IMR-90 (cell line): ENCODE data around the gene OSBPL1A. TPM values are rescaled to one million over a fixed set of nuclear protein-coding genes. Genes with fewer than 3 reads are reported as not detected.

Experiments
- ATAC-seq: fragments of 200-7000 bp; cut with Tn5 transposase; 2 replicates; pipeline ENCODE4 v1.9.1; 2020; ENCODE audit warnings: low read depth, mild to moderate bottlenecking, moderate library complexity
- BruUV-seq: library from RNA; stranded (reverse); fragments of 400-500 nt; replicated peaks from 2 replicates; lab custom pipeline; 2021; lab: Mats Ljungman, UMichigan
- CTCF ChIA-PET: fragments of 300-600 bp; formaldehyde crosslinking; extraction: SDS; loops from one replicate; lab custom pipeline; 2021; ENCODE audit warnings: antibody characterized with exemption; lab: Yijun Ruan, JAX
- POLR2A ChIA-PET: fragments of 300-600 bp; sonication (Branson Sonifier 250); formaldehyde crosslinking; loops from one replicate; lab custom pipeline; 2022; ENCODE audit warnings: antibody characterized with exemption; ENCODE audit not compliant: unreplicated experiment; lab: Charles Lee
- DNase-seq: peaks from one replicate; pipeline ENCODE4 v3.0.0; 2013
- H2AFZ ChIP-seq: replicated peaks from 2 replicates; pipeline ENCODE3; 2013; ENCODE audit warnings: low read length, mild to moderate bottlenecking; ENCODE audit not compliant: poor library complexity
- H2AK5ac ChIP-seq: 2 replicates; pipeline ENCODE4 v1.6.1; 2013; ENCODE audit warnings: low read depth, low read length, inconsistent platforms
- H2AK9ac ChIP-seq: replicated peaks from 2 replicates; pipeline ENCODE3; 2013; ENCODE audit warnings: mild to moderate bottlenecking, low read depth, low read length, moderate library complexity; ENCODE audit not compliant: poor library complexity
- H2BK120ac ChIP-seq: 2 replicates; pipeline ENCODE4 v1.6.1; 2013; ENCODE audit warnings: low read depth, low read length, inconsistent platforms
- H2BK15ac ChIP-seq: 3 replicates; pipeline ENCODE4 v1.6.1; 2013; ENCODE audit warnings: low read depth, low read length, inconsistent platforms
- H2BK20ac ChIP-seq: 2 replicates; pipeline ENCODE4 v1.6.1; 2013; ENCODE audit warnings: low read depth, mild to moderate bottlenecking, inconsistent platforms, low read length, moderate library complexity
- H2BK5ac ChIP-seq: 2 replicates; pipeline ENCODE4 v1.6.1; 2013; ENCODE audit warnings: mild to moderate bottlenecking, low read depth, low read length, inconsistent platforms; ENCODE audit not compliant: poor library complexity, severe bottlenecking
- H3K14ac ChIP-seq: replicated peaks from 2 replicates; pipeline ENCODE4 v1.6.1; 2013; ENCODE audit warnings: low read depth, low read length, inconsistent platforms
- H3K18ac ChIP-seq: 2 replicates; pipeline ENCODE4 v1.6.1; 2013; ENCODE audit warnings: low read depth, low read length, control low read depth
- H3K23ac ChIP-seq: 2 replicates; pipeline ENCODE4 v1.6.1; 2013; ENCODE audit warnings: low read depth, low read length, inconsistent platforms
- H3K27ac ChIP-seq: 2 replicates; pipeline ENCODE4 v1.5.1; 2013; ENCODE audit warnings: mild to moderate bottlenecking, control low read depth, low read length; ENCODE audit not compliant: insufficient read depth
- H3K27me3 ChIP-seq: 2 replicates; pipeline ENCODE4 v1.6.1; 2013; ENCODE audit warnings: low read length; ENCODE audit not compliant: control insufficient read depth, insufficient read depth
- H3K36me3 ChIP-seq: 2 replicates; pipeline ENCODE4 v1.6.1; 2013; ENCODE audit warnings: low read length, mixed read lengths; ENCODE audit not compliant: control insufficient read depth, insufficient read depth
- H3K4ac ChIP-seq: 2 replicates; pipeline ENCODE4 v1.6.1; 2013; ENCODE audit warnings: low read depth, low read length, inconsistent platforms
- H3K4me1 ChIP-seq: 2 replicates; pipeline ENCODE4 v1.6.1; 2013; ENCODE audit warnings: low read length, mixed read lengths; ENCODE audit not compliant: control insufficient read depth, insufficient read depth
- H3K4me2 ChIP-seq: 2 replicates; pipeline ENCODE4 v1.6.1; 2013; ENCODE audit warnings: low read depth, mild to moderate bottlenecking, control low read depth, low read length, moderate library complexity
- H3K4me3 ChIP-seq: 2 replicates; pipeline ENCODE4 v1.5.1; 2013; ENCODE audit warnings: low read depth, mild to moderate bottlenecking, control low read depth, low read length, moderate library complexity; ENCODE audit not compliant: insufficient read depth
- H3K56ac ChIP-seq: 2 replicates; pipeline ENCODE4 v1.6.1; 2013; ENCODE audit warnings: low read length, inconsistent platforms; ENCODE audit not compliant: insufficient read depth; ENCODE audit errors: extremely low read depth
- H3K79me1 ChIP-seq, 2 experiments: 2 replicates each; pipeline ENCODE4 v1.6.1; 2013; ENCODE audit warnings: low read length in 2 of 2, inconsistent platforms in 1 of 2, low read depth in 1 of 2
- H3K9ac ChIP-seq: 2 replicates; pipeline ENCODE4 v1.6.1; 2013; ENCODE audit warnings: low read depth, low read length, control low read depth
- H3K9me1 ChIP-seq: 2 replicates; pipeline ENCODE4 v1.6.1; 2013; ENCODE audit warnings: low read length, inconsistent platforms; ENCODE audit not compliant: insufficient read depth
- H3K9me3 ChIP-seq: 2 replicates; pipeline ENCODE4 v1.6.1; 2013; ENCODE audit warnings: low read length; ENCODE audit not compliant: control insufficient read depth, insufficient read depth
- H4K20me1 ChIP-seq: 2 replicates; pipeline ENCODE4 v1.6.1; 2013; ENCODE audit warnings: low read length, inconsistent platforms; ENCODE audit not compliant: insufficient read depth
- H4K5ac ChIP-seq: 2 replicates; pipeline ENCODE4 v1.6.1; 2013; ENCODE audit warnings: mild to moderate bottlenecking, low read depth, low read length, control low read depth
- H4K8ac ChIP-seq, 2 experiments: 2 replicates each; pipeline ENCODE4 v1.6.1; 2013; ENCODE audit warnings: low read depth in 2 of 2, low read length in 2 of 2, control low read depth in 1 of 2, inconsistent platforms in 1 of 2
- H4K91ac ChIP-seq: 2 replicates; pipeline ENCODE4 v1.6.1; 2013; ENCODE audit warnings: low read depth, low read length, inconsistent platforms; ENCODE audit not compliant: insufficient read depth
- BHLHE40 ChIP-seq: fragments of 150-350 bp; IDR thresholded peaks from 2 replicates; pipeline ENCODE4 v1.6.1; 2016; ENCODE audit warnings: mild to moderate bottlenecking, low read depth, low read length
- CEBPB ChIP-seq: IDR thresholded peaks from 2 replicates; pipeline ENCODE4 v1.6.1; 2012; ENCODE audit warnings: low read depth, low read length, improper control_type of control experiment
- CHD1 ChIP-seq: IDR thresholded peaks from 2 replicates; pipeline ENCODE4 v1.6.1; 2012; ENCODE audit warnings: low read depth, low read length, improper control_type of control experiment
- FOS ChIP-seq: fragments of 150-350 bp; IDR thresholded peaks from 2 replicates; pipeline ENCODE4 v1.6.1; 2016; ENCODE audit warnings: low read depth, low read length
- MAFK ChIP-seq: IDR thresholded peaks from 2 replicates; pipeline ENCODE4 v1.6.1; 2012; ENCODE audit warnings: low read depth, low read length, improper control_type of control experiment
- MAZ ChIP-seq: IDR thresholded peaks from 2 replicates; pipeline ENCODE4 v1.6.1; 2012; ENCODE audit warnings: low read depth, mild to moderate bottlenecking, low read length, improper control_type of control experiment, moderate library complexity, borderline replicate concordance
- MXI1 ChIP-seq: IDR thresholded peaks from 2 replicates; pipeline ENCODE4 v1.6.1; 2012; ENCODE audit warnings: low read depth, mild to moderate bottlenecking, low read length, moderate library complexity, borderline replicate concordance
- NFE2L2 ChIP-seq: fragments of 150-350 bp; IDR thresholded peaks from 2 replicates; pipeline ENCODE4 v1.6.1; 2016; ENCODE audit warnings: low read depth, mild to moderate bottlenecking, low read length
- POLR2A ChIP-seq: IDR thresholded peaks from 2 replicates; pipeline ENCODE4 v1.6.1; 2012; ENCODE audit warnings: mild to moderate bottlenecking, low read depth, low read length
- RAD21 ChIP-seq: IDR thresholded peaks from 2 replicates; pipeline ENCODE4 v1.6.1; 2012; ENCODE audit warnings: low read length, improper control_type of control experiment
- RCOR1 ChIP-seq: IDR thresholded peaks from 2 replicates; pipeline ENCODE4 v1.6.1; 2012; ENCODE audit warnings: mild to moderate bottlenecking, low read length, improper control_type of control experiment; ENCODE audit not compliant: insufficient replicate concordance
- RFX5 ChIP-seq: IDR thresholded peaks from 2 replicates; pipeline ENCODE4 v1.8.0; 2012; ENCODE audit warnings: low read depth, mild to moderate bottlenecking, low read length, moderate library complexity
- SMC3 ChIP-seq: fragments of 150-350 bp; IDR thresholded peaks from 2 replicates; pipeline ENCODE4 v1.6.1; 2016; ENCODE audit warnings: low read depth, mild to moderate bottlenecking, antibody characterized with exemption, low read length, moderate library complexity
- WGBS, 2 experiments: methylation state at CpG; one replicate each; pipeline versions ENCODE4 v1.1.5 to v1.1.7; 2013; ENCODE audit warnings: missing lambda C conversion rate in 2 of 2; ENCODE audit not compliant: insufficient read length in 1 of 2; ENCODE audit errors: extremely low coverage in 2 of 2; 5-methylcytosine and 5-hydroxymethylcytosine counted together
- dilution Hi-C: fragments of 300-500 bp; cut with HindIII; formaldehyde crosslinking; loops from one replicate; pipeline ENCODE4 v1.14.3; 2018; ENCODE audit warnings: low sequenced_read_pairs; ENCODE audit not compliant: unreplicated experiment
- in situ Hi-C: fragments of 300-500 bp; cut with MboI; formaldehyde crosslinking; loops from 3 replicates; pipeline ENCODE4 v1.14.3; 2019; ENCODE audit warnings: low sequenced_read_pairs, inconsistent platforms, mixed read lengths
- intact Hi-C: fragments of 100-400 bp; cut with micrococcal nuclease; formaldehyde crosslinking; loops from 2 replicates; pipeline ENCODE4 v1.10.0; 2022
- polyA plus RNA-seq, 3 experiments: library from polyadenylated mRNA; depleted of rRNA; stranded (reverse); fragments of >200 nt; gene quantifications; 2 replicates each; pipeline ENCODE4 v1.2.3, GENCODE V29; 2012; ENCODE audit warnings: low replicate concordance in 1 of 3
- total RNA-seq: library from RNA; depleted of rRNA; stranded (reverse); fragments of >200 nt; gene quantifications from 2 replicates; pipeline ENCODE4 v1.2.3, GENCODE V29; 2012
- TF ChIP-seq, protein P1 (sequence below): fragments of 150-350 bp; IDR thresholded peaks from 2 replicates; pipeline ENCODE4 v1.6.1; 2017; ENCODE audit warnings: mild to moderate bottlenecking, antibody characterized with exemption, low read length, low read depth
- TF ChIP-seq, protein P2 (sequence below): conservative IDR thresholded peaks from 2 replicates; pipeline ENCODE4 v1.5.1; 2012; ENCODE audit warnings: mild to moderate bottlenecking, low read depth, low read length, improper control_type of control experiment
- TF ChIP-seq, protein P3 (sequence below): fragments of 150-350 bp; IDR thresholded peaks from 2 replicates; pipeline ENCODE4 v1.6.1; 2016; ENCODE audit warnings: low read depth, mild to moderate bottlenecking, low read length, moderate library complexity, borderline replicate concordance

Gene OSBPL1A
- total and polyA plus RNA-seq, 2 of the 4 experiments (the other 2 are of a cell fraction) = 29.4 to 70.4 TPM

DNA sequence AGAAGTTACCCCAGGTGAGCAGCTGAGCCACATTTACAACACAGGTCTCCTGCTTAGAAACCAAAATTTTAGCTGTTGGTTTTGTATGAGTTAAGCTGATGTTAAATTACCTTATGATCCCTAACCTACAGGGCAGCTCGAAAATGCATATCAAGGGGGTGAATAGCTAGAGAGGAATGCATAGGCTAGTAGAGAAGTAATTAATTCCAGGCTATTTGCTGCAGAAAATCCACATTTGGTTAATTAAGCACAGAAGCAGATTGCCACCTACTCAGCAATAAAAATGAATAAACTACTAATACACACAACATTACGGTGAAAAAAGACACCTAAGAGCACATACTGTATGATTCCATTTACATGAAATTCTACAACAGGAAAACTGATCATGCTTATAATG, 91.4 kb downstream of the OSBPL1A start:
- ChIA-PET CTCF (no interaction called here), POLR2A (no interaction called here)
- no peak overlapping the region for H3K4me3 ChIP-seq
- H4K91ac ChIP-seq = no peak overlapping the region
- H3K18ac ChIP-seq = no peak overlapping the region
- no peak overlapping the region for H2AK5ac ChIP-seq
- dilution Hi-C loops = no loop called here
- DNase-seq (no peak), ATAC-seq (peak; percentile 21; the same call in 1 of the 2 replicates)
- in situ Hi-C loops = no loop called here
- H3K9ac ChIP-seq = no peak overlapping the region
- WGBS, 2 experiments = no CpG with 5 or more reads among the region's 2 CpGs
- BruUV-seq = no TSS peak
- no peak overlapping the region for H4K5ac ChIP-seq
- no peak overlapping the region for H3K4me2 ChIP-seq
- intact Hi-C loops = no loop called here
- H3K79me1 ChIP-seq = no peaks in the 10 kb centered on the region
- no peak overlapping the region for H4K8ac ChIP-seq
- no peak overlapping the region for H2BK5ac ChIP-seq
- 0 out of 2 replicates have a peak, but pooled peaks cover 1% of the 10 kb centered on the region for H3K36me3 ChIP-seq
- no peaks in the 10 kb centered on the region for H4K20me1 ChIP-seq
- H2BK20ac ChIP-seq = no peak overlapping the region
- no peaks in the 10 kb centered on the region for H3K9me3 ChIP-seq
- H3K4me1 ChIP-seq = no peaks in the 10 kb centered on the region
- H3K27me3 ChIP-seq = no peaks in the 10 kb centered on the region
- H3K4ac ChIP-seq = no peak overlapping the region
- no peak overlapping the region for H2AK9ac ChIP-seq
- no peak overlapping the region for H2BK120ac ChIP-seq
- 0 out of 2 replicates have a peak overlapping the region, but pooled peaks have one; percentile 6 for H3K14ac ChIP-seq
- no peak overlapping the region for H2AFZ ChIP-seq
- no peak overlapping the region for H3K27ac ChIP-seq
- H3K56ac ChIP-seq = no peak overlapping the region
- no peak overlapping the region for H3K23ac ChIP-seq
- H2BK15ac ChIP-seq = no peak overlapping the region
- TF ChIP-seq NFE2L2 (no peak), MXI1 (no peak), FOS (no peak), MAZ (no peak), POLR2A (no peak), CHD1 (no peak), MAFK (no peak), CEBPB (no peak), RCOR1 (no peak), SMC3 (no peak), BHLHE40 (no peak), RAD21 (no peak), RFX5 (no peak)
- TF ChIP-seq, protein P1, sequence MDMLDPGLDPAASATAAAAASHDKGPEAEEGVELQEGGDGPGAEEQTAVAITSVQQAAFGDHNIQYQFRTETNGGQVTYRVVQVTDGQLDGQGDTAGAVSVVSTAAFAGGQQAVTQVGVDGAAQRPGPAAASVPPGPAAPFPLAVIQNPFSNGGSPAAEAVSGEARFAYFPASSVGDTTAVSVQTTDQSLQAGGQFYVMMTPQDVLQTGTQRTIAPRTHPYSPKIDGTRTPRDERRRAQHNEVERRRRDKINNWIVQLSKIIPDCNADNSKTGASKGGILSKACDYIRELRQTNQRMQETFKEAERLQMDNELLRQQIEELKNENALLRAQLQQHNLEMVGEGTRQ = no peak
- TF ChIP-seq, protein P2, sequence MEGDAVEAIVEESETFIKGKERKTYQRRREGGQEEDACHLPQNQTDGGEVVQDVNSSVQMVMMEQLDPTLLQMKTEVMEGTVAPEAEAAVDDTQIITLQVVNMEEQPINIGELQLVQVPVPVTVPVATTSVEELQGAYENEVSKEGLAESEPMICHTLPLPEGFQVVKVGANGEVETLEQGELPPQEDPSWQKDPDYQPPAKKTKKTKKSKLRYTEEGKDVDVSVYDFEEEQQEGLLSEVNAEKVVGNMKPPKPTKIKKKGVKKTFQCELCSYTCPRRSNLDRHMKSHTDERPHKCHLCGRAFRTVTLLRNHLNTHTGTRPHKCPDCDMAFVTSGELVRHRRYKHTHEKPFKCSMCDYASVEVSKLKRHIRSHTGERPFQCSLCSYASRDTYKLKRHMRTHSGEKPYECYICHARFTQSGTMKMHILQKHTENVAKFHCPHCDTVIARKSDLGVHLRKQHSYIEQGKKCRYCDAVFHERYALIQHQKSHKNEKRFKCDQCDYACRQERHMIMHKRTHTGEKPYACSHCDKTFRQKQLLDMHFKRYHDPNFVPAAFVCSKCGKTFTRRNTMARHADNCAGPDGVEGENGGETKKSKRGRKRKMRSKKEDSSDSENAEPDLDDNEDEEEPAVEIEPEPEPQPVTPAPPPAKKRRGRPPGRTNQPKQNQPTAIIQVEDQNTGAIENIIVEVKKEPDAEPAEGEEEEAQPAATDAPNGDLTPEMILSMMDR = no peak
- TF ChIP-seq, protein P3, sequence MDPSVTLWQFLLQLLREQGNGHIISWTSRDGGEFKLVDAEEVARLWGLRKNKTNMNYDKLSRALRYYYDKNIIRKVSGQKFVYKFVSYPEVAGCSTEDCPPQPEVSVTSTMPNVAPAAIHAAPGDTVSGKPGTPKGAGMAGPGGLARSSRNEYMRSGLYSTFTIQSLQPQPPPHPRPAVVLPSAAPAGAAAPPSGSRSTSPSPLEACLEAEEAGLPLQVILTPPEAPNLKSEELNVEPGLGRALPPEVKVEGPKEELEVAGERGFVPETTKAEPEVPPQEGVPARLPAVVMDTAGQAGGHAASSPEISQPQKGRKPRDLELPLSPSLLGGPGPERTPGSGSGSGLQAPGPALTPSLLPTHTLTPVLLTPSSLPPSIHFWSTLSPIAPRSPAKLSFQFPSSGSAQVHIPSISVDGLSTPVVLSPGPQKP = no peak
- H3K9me1 ChIP-seq = no peaks in the 10 kb centered on the region
